Astrocyte of the cerebellum (primary cell): Measurements from ENCODE around the gene GLIS1.

Source experiments
- DNase-seq: peaks from one replicate; pipeline ENCODE4 v3.0.0-alpha.2; 2011; ENCODE audit warnings: low read depth
- H3K4me3 ChIP-seq: 2 replicates; pipeline ENCODE4 v1.5.1; 2011; ENCODE audit warnings: mild to moderate bottlenecking, low read depth, low read length, moderate library complexity
- in situ Hi-C: cut with HindIII; loops from 2 replicates; pipeline ENCODE4 v1.10.0; 2017; ENCODE audit warnings: low sequenced_read_pairs
- TF ChIP-seq, protein P1 (sequence below): IDR thresholded peaks from 2 replicates; pipeline ENCODE4 v1.5.1; 2012; ENCODE audit warnings: low read length, low read depth, moderate library complexity, mild to moderate bottlenecking; ENCODE audit errors: missing control alignments

GLIS1 gene

DNA sequence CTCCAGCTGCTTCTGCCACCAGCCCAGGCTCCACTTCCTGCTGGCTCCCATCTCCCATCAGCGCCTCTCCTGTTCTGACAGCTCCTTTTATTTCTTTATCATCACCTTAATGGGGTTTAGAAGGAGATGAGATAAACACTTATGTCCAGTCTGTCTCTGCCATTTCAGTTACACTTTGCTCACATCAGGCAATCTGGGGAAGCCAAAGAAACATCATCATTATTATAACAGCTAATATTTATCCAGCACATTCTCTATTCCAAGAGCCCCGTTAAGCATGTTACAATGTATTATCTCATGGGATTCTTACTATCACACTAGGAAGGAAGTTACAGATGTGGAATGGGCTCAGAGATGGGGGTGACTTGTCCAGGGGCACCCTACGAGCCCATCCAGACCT lies 248.6 kb downstream of the GLIS1 start:
- DNase-seq, result no peak
- H3K4me3 ChIP-seq, result no peak overlapping the region
- TF ChIP-seq, protein P1, sequence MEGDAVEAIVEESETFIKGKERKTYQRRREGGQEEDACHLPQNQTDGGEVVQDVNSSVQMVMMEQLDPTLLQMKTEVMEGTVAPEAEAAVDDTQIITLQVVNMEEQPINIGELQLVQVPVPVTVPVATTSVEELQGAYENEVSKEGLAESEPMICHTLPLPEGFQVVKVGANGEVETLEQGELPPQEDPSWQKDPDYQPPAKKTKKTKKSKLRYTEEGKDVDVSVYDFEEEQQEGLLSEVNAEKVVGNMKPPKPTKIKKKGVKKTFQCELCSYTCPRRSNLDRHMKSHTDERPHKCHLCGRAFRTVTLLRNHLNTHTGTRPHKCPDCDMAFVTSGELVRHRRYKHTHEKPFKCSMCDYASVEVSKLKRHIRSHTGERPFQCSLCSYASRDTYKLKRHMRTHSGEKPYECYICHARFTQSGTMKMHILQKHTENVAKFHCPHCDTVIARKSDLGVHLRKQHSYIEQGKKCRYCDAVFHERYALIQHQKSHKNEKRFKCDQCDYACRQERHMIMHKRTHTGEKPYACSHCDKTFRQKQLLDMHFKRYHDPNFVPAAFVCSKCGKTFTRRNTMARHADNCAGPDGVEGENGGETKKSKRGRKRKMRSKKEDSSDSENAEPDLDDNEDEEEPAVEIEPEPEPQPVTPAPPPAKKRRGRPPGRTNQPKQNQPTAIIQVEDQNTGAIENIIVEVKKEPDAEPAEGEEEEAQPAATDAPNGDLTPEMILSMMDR, result no peak
- in situ Hi-C loops, result loop anchor here (25.0 kb wide), 1 partner anchor 247 kb away; the partner anchor contains the start of gene GLIS1

DNA sequence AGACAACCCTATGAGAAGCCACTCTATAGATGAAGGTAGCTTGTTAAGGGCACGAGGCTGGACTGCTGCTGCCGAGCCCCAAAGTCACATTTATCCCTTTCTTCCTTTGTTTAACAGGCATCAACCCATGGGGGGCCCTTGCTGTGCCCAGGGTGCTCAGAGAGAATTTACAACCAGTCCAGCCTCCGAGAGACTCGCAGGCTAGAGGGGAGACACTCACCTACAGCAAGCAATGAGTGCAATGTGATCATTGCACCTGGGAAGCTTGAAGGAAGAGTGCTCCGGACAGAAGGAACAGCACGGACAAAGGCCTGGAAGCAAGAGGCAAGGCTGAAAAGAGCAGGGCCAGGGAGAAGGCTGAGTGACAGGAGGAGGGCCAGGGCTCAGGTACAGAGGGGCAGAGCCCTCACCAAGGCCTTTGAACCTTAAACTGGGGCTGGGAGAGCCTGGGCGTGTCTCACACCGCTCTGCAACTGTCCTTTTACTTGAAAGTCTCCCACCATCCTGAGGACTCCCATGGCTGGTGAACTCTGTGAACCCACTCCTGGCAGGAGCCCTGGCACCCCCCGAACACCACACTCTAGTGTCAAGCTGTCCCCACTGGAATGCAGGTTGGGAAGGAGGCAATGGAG lies 252.5 kb downstream of the GLIS1 start:
- in situ Hi-C loops, result loop anchor here (25.0 kb wide), 1 partner anchor 251 kb away; the partner anchor contains the start of gene GLIS1
- no peak for DNase-seq
- TF ChIP-seq, protein P1, result no peak
- H3K4me3 ChIP-seq, result no peak overlapping the region

DNA sequence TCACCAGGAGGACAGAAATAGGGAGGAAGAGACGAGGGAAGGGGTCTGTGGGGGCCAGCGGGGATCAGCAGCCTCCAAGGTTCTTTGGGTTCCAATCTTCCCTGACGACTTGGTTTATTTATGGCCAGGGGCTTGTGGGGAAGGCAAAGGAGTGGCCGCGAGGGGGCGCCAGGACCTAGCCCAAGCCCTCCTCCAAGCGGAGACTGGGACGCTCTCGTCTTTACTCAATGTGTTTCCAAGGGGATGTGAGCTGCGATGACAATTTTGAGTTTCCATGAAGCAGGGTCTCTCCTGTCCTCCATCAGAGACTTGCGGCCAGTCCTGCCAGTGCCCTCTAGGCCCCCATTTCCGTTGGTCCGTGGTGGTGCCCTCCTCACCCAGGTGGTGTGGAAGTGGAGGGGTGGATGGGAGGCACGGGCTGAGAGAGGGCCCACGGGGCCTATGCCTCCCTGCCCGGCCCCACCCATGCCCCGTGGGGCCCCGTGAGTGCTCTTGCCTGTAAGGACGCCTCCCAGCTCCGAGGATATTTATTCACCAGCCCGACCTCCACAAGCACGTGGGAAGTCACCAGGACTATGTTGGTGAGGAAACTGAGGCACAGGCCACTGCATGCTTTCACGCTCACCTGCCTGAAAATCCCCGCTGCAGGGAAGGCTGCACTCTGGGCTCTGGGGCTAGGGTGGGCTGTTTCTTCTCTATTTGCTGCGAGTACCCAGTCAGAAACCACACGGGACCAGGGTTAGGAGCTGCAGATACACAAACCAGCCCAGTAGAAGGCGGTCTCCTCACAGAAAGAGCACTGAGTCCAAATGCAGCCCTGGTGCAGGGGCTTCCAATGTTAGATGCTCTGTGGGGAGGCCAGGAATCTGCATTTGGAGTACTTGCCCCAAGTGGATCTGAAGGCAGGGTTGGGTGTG lies 253.2 kb downstream of the GLIS1 start:
- H3K4me3 ChIP-seq, result no peak overlapping the region
- in situ Hi-C loops, result loop anchor here (25.0 kb wide), 1 partner anchor 252 kb away; the partner anchor contains the start of gene GLIS1
- TF ChIP-seq, protein P1, result peak; percentile 92
- peak; percentile 71 for DNase-seq

DNA sequence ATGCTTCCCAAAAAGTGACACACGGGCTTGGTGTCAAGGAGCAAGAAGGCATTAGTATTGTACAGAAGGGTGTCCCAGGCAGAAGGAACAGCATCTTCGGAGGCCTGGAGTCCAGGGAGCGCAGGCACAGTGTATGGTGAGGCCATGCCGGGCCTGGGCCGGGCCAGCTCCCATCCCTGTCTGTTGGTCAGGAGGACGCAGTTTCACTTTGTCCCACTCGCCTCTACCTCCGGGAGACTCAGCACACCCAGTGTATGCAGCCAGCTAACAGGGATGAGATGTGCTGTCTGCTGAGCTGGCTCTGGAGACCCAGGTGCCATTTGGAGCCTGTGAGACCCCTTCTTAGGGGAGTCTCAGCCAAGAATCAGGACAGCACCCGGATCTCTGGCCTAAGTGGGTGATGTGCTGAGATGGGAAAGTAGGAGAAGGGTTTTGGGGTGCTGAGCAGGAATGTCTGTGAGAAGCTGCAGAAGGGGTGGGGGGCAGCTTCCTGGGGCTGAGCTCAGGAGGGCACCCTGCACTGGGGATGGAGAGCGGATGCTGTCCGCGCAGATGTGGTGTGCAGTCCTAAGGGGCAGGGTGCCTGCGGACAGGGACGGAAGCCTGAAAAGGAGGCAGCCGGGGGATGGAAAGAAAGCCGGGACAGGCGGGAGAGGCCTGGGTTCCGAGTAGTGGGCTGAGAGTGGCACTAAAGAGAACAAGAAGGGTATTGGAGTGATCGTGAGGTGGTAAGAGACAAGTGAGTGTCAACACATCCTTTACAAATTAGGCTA lies 254.1 kb downstream of the GLIS1 start:
- in situ Hi-C loops, result loop anchor here (25.0 kb wide), 1 partner anchor 252 kb away; the partner anchor contains the start of gene GLIS1
- no peak for DNase-seq
- TF ChIP-seq, protein P1, result no peak
- H3K4me3 ChIP-seq, result no peak overlapping the region

DNA sequence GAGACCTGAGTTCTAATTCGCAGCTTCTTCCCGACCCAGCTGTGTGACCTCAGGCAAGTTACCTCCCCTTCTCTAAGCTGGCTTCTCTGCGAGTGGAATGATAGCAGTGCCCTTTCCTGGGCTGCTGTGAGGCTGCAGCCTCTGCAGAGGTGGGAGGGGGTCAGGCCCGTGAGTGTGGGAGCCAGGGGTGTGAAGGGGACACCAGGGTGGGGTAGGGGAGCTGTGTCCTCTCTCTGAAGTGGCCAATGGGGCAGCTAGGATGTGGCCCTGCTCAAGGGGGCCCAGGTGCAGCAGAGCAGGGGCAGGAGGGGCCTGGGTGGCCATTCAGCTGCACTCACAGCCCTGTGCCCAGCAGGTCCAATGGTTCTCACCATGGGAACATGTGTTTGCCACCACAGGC lies 255.3 kb downstream of the GLIS1 start:
- H3K4me3 ChIP-seq, result no peak overlapping the region
- TF ChIP-seq, protein P1, result no peak
- in situ Hi-C loops, result loop anchor here (25.0 kb wide), 1 partner anchor 254 kb away; the partner anchor contains the start of gene GLIS1
- no peak for DNase-seq

DNA sequence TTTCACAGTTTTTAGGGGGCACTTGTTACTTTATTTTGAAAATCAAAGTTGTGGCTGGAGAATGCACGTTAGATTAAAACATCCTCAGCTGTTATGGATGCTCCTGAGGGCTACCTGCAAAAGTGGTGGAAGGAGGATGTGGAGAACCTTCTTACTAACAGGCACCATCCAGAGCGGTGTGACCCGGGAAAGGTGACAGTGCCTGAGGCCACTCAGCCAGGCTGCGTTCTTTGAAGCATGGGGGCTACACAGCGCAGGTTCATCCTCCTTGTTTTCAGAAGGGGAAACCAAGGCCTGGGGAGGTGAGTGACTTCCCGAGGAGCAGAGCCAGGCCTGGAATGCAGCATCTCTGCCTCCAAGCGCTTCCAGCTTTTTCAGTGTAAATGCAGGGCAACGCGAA lies 255.8 kb downstream of the GLIS1 start:
- TF ChIP-seq, protein P1, result no peak
- DNase-seq, result no peak
- in situ Hi-C loops, result loop anchor here (25.0 kb wide), 1 partner anchor 254 kb away; the partner anchor contains the start of gene GLIS1
- H3K4me3 ChIP-seq, result no peak overlapping the region
